Mucosa of stomach (tissue), 1 donor: ENCODE measurements around the gene ANTXR1.

ENCODE experiments used
- H3K27me3 ChIP-seq: one replicate; pipeline ENCODE4 v1.7.0; 2013; ENCODE audit warnings: mild to moderate bottlenecking, low read length; ENCODE audit not compliant: control insufficient read depth, insufficient read depth
- H3K36me3 ChIP-seq: one replicate; pipeline ENCODE4 v1.7.0; 2013; ENCODE audit warnings: low read length; ENCODE audit not compliant: control insufficient read depth, insufficient read depth
- H3K4me1 ChIP-seq: one replicate; pipeline ENCODE4 v1.7.0; 2013; ENCODE audit warnings: mild to moderate bottlenecking, low read length; ENCODE audit not compliant: control insufficient read depth, insufficient read depth
- H3K4me3 ChIP-seq: one replicate; pipeline ENCODE4 v1.7.0; 2013; ENCODE audit warnings: low read length
- H3K9ac ChIP-seq: one replicate; pipeline ENCODE4 v1.7.0; 2013; ENCODE audit warnings: mild to moderate bottlenecking, low read length, moderate library complexity
- H3K9me3 ChIP-seq: one replicate; pipeline ENCODE4 v1.7.0; 2013; ENCODE audit warnings: mild to moderate bottlenecking, low read length, moderate library complexity; ENCODE audit not compliant: control insufficient read depth
- donor health status: Pancreatic carcinoma.

ANTXR1 gene

DNA sequence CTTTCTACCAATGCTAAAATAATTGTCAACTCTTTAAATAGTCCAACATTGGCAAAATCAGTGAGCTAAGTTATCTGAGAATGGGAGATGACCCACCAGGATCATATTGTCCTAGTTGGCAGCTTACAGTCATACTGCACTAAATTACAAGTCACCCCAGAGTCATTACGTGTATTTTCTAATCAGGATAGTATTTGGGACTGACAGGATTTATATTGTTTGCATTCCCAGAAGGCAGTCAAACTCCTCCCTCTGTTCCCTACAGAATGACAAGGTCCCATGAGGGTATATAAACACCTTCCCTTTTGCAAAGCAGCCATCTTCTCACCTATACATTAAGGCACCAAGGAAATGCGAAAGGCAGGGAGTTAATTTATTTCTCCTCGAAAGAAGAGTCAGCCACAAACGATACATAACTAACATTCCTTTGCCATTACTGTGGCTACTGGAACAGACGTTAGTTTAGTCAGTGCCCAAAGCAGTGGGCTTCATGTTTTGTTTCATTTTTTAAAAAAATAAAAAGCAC, 125.3 kb downstream of the ANTXR1 start:
- Histone ChIP-seq H3K27me3 (no peaks in the 10 kb centered on the region), H3K4me1 (no peaks in the 10 kb centered on the region), H3K4me3 (no peak overlapping the region), H3K9ac (no peak overlapping the region), H3K9me3 (no peaks in the 10 kb centered on the region), H3K36me3 (no peaks in the 10 kb centered on the region)

GRCh38 chr2:69138793-69139459, 125.9 kb downstream of the ANTXR1 start:
- Histone ChIP-seq H3K27me3 (no peaks in the 10 kb centered on the region), H3K9ac (no peak overlapping the region), H3K4me3 (no peak overlapping the region), H3K4me1 (no peaks in the 10 kb centered on the region), H3K9me3 (no peaks in the 10 kb centered on the region), H3K36me3 (no peaks in the 10 kb centered on the region)

DNA sequence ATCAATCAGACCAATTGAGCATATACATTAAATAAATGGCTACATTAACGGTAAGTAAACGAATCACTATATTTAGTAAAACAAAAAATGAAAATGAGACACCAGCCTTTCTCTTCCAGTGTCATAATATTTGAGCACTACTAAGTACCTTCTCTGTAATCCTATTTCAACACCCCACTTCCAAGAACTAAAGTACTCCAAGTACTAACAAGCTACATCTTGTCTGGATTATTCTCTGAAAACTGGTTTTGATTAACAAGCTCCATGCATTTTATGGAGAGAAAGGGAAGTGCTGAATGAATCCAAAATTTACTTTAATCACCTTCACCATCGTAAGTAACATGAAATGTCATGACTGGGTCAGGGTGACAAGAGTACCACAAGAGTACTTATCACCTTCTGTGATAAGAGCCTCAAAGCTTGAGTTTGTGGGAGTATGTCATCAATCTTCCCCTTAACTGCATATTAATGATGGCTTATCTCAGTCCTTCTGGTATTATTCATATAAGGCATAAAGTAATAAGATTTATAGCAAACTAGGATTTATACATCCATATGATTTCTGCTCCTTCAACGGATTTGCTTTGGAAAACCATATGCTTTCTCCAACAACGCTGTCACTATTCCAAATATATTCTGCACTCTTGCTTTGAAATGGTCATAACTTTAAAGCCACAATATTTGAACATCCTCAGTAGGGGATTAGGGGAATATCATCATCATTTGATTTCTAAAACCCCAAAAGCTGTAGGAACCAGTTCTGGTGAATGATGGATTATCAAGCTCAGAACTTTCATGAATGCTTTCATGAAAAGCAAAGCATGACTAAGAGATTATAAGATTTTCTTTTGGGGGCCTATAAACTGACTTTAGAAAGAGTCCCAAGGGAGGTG, 127.0 kb downstream of the ANTXR1 start:
- no peaks in the 10 kb centered on the region for H3K4me1 ChIP-seq
- no peaks in the 10 kb centered on the region for H3K27me3 ChIP-seq
- H3K9ac ChIP-seq = no peak overlapping the region
- no peaks in the 10 kb centered on the region for H3K36me3 ChIP-seq
- no peak overlapping the region for H3K4me3 ChIP-seq
- no peaks in the 10 kb centered on the region for H3K9me3 ChIP-seq

GRCh38 chr2:69141061-69141460, 128.1 kb downstream of the ANTXR1 start:
- Histone ChIP-seq H3K4me1 (no peaks in the 10 kb centered on the region), H3K36me3 (no peaks in the 10 kb centered on the region), H3K27me3 (no peaks in the 10 kb centered on the region), H3K9ac (no peak overlapping the region), H3K9me3 (no peaks in the 10 kb centered on the region), H3K4me3 (no peak overlapping the region)

DNA sequence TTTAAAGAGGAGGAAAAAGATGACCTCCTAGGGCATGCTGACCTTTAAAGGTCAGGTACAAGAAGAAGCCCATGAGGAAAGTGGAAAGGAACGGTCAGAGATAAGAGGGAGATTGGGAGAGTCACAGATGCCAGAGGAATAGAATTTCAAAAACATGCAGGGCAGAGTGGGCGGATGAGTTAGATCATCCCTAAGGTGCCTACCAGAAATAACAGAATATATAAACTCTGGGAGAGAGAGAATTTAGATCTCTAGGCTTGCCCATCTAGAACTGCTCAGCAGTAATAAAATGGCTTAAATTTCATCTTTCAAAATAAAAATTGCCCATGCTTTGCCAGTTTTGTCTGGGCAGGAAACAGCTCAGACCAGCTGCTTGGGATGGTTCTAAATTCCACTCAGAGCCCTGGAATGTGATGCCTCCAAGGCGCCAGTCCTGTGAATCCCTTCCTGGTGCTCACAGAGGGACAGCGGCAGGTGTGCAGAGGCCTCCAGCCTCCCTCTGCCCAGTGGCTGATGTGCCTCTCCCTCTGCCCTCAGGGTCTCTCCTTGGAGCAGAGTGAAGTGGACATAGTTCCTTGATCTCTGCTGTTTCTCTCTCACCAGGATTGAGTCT, 130.9 kb downstream of the ANTXR1 start:
- H3K36me3 ChIP-seq = no peaks in the 10 kb centered on the region
- no peak overlapping the region for H3K9ac ChIP-seq
- H3K4me1 ChIP-seq = no peaks in the 10 kb centered on the region
- H3K27me3 ChIP-seq = no peaks in the 10 kb centered on the region
- H3K9me3 ChIP-seq = no peaks in the 10 kb centered on the region
- no peak overlapping the region for H3K4me3 ChIP-seq

GRCh38 chr2:69145204-69145603, 132.2 kb downstream of the ANTXR1 start:
- no peak overlapping the region for H3K4me3 ChIP-seq
- H3K4me1 ChIP-seq = no peaks in the 10 kb centered on the region
- no peaks in the 10 kb centered on the region for H3K27me3 ChIP-seq
- no peak overlapping the region for H3K9ac ChIP-seq
- H3K36me3 ChIP-seq = no peaks in the 10 kb centered on the region
- no peaks in the 10 kb centered on the region for H3K9me3 ChIP-seq

DNA sequence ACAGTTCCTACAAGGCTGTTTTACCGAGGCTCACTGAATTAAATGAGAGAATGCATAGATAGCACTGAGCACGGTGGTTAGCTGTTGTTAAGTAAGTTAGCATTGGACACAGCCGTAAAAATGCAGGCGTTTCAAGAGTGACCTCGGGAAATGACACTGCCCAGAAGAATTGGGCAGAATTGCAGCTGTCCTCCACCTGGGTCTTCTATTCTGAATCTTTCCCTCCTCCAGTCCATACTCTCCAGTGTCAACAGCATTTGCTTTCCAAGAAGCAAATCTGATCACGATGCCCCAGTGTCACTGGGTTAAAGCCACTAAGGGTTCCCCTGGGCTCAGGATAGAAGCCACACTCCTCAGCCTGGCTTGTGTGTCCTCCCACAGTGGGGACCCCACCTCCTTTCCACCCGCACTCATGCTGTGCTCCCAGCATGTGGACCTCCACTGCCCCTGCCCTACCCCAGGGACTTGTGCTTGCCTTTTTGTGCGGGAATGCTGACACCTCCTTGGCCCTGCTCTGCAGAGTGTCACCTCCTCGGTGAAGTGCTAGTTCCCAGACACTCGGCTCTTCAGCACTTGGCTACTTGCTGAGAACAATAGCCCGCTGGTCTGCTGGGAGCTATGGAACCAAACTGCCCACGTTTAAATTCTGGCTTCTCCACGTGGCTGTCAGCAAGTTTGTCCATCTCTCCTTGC, 135.0 kb downstream of the ANTXR1 start:
- H3K27me3 ChIP-seq = no peaks in the 10 kb centered on the region
- no peaks in the 10 kb centered on the region for H3K4me1 ChIP-seq
- H3K9me3 ChIP-seq = no peaks in the 10 kb centered on the region
- no peak overlapping the region for H3K4me3 ChIP-seq
- H3K36me3 ChIP-seq = no peaks in the 10 kb centered on the region
- H3K9ac ChIP-seq = no peak overlapping the region

DNA sequence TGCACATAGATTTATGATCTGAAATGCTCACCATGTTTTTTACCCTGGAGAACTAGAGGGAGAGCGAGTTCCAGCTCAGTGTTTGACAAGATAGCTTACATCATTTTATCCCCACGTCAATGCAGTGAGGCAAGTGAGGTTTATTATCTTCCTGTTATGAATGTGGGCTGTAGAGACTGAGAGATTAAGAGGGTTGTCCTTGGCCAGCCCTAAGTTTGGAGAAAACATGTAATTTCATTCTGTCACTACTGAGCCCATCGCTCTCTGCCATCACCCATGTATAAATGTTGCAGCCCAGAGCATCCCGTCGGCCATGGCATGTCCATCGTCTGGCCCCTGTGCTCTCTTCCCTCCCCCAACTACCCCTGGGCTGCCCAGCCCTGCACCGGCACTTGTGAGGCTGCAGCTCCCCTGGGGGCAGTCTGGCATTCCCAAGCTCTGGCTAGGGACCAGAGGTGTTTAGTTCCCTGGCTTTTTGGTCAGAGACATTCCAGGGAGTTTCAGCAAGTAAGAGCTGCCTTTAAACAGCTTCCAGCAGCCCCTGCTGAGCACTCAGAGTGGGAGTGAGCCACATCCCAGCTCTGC, 136.7 kb downstream of the ANTXR1 start:
- no peaks in the 10 kb centered on the region for H3K4me1 ChIP-seq
- H3K9me3 ChIP-seq = no peaks in the 10 kb centered on the region
- H3K4me3 ChIP-seq = no peak overlapping the region
- no peaks in the 10 kb centered on the region for H3K36me3 ChIP-seq
- H3K9ac ChIP-seq = no peak overlapping the region
- no peaks in the 10 kb centered on the region for H3K27me3 ChIP-seq

DNA sequence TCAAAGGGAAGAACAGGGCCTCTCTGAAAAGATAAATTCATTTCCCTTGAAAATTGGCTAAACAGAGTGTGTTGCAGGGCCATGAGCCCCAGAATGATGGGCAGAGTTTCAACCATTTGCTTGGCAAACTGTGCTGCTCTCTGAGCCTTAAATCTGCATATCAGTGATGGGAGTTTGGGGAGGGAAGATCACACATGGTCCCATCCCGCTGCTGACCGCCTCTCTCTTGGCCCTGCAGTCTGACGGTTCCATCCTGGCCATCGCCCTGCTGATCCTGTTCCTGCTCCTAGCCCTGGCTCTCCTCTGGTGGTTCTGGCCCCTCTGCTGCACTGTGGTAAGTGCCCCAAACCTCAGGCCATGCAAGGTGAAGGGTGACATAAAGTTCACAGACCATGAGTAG, 139.0 kb downstream of the ANTXR1 start:
- Histone ChIP-seq H3K36me3 (no peaks in the 10 kb centered on the region), H3K27me3 (no peaks in the 10 kb centered on the region), H3K9me3 (no peaks in the 10 kb centered on the region), H3K4me1 (no peaks in the 10 kb centered on the region), H3K4me3 (no peak overlapping the region), H3K9ac (no peak overlapping the region)

DNA sequence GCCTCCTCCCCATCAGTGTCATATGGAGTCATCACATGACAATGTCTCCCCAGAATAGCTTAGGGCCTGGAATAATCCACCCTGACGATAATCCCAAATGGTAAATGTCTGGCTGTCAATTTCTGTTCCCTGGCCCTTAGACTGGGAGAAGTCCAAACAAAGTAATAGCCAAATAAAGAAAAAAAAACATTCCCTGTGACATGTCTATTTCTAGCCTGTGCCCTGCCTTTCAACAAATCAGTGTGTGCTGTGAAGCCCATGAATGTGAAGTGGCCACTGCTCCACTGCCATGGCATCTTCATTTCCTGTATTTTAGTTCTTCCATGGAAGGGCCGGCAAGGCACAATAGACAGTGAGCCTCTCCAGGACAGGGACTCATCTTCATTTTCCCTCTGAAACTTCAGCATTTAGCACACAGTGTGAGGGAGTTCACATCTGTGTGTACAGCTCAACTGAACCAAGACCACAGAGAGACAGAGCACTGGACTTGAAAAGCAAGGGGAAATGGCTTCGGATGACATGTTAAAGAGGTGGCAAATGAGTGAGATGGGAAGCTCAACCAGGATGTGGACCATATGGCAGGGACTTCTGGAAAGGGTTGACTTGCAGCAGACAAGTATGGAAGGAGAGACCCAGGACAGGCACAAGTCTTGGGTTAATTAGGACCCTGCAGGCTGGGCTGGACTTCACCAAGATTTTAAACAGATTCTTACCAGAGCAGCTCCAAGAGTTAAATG, 140.0 kb downstream of the ANTXR1 start:
- Histone ChIP-seq H3K36me3 (no peaks in the 10 kb centered on the region), H3K9ac (no peak overlapping the region), H3K4me1 (no peaks in the 10 kb centered on the region), H3K4me3 (no peak overlapping the region), H3K27me3 (no peaks in the 10 kb centered on the region), H3K9me3 (no peaks in the 10 kb centered on the region)

GRCh38 chr2:69154106-69154505, 141.1 kb downstream of the ANTXR1 start:
- no peaks in the 10 kb centered on the region for H3K27me3 ChIP-seq
- no peaks in the 10 kb centered on the region for H3K36me3 ChIP-seq
- no peaks in the 10 kb centered on the region for H3K9me3 ChIP-seq
- no peak overlapping the region for H3K9ac ChIP-seq
- H3K4me1 ChIP-seq = no peaks in the 10 kb centered on the region
- H3K4me3 ChIP-seq = no peak overlapping the region
